BJ (cell line): Measurements from ENCODE around the gene CDKAL1. TPM values are rescaled to one million over a fixed set of nuclear protein-coding genes. Genes with fewer than 3 reads are reported as not detected.

Experiments used
- CTCF ChIA-PET: fragments of 350-600 bp; formaldehyde crosslinking; extraction: SDS; loops from one replicate; lab custom pipeline; 2021; ENCODE audit warnings: antibody characterized with exemption, inconsistent platforms; lab: Yijun Ruan, JAX
- POLR2A ChIA-PET: fragments of 300-600 bp; sonication (Branson Sonifier 250); formaldehyde crosslinking; extraction: SDS; loops from one replicate; lab custom pipeline; 2021; ENCODE audit warnings: antibody characterized with exemption; lab: Charles Lee
- DNase-seq: peaks from one replicate; pipeline ENCODE4 v3.0.0-alpha.2; 2011; ENCODE audit warnings: low read depth
- H3K27me3 ChIP-seq: 2 replicates; pipeline ENCODE4 v1.6.0; 2011; ENCODE audit warnings: low read length; ENCODE audit not compliant: control insufficient read depth, insufficient read depth
- H3K36me3 ChIP-seq: 2 replicates; pipeline ENCODE4 v1.5.1; 2011; ENCODE audit warnings: low read length; ENCODE audit not compliant: control insufficient read depth, insufficient read depth
- H3K4me3 ChIP-seq: 2 replicates; pipeline ENCODE4 v1.5.1; 2011; ENCODE audit warnings: low read depth, mild to moderate bottlenecking, control low read depth, low read length
- CTCF ChIP-seq: IDR thresholded peaks from 2 replicates; pipeline ENCODE4 v1.5.1; 2011; ENCODE audit warnings: low read depth, mild to moderate bottlenecking, control low read depth, inconsistent platforms, low read length, moderate library complexity; ENCODE audit not compliant: insufficient read depth
- polyA plus RNA-seq: library from polyadenylated mRNA; depleted of rRNA; stranded (reverse); fragments of >200 nt; gene quantifications from 2 replicates; pipeline ENCODE4 v1.2.3, GENCODE V29; 2011

Gene CDKAL1
- polyA plus RNA-seq, 1 experiment, result 3.8 TPM

- Histone ChIP-seq H3K4me3 (no peak overlapping the region), H3K27me3 (no peaks in the 10 kb centered on the region), H3K36me3 (no peaks in the 10 kb centered on the region)
- peak; percentile 17; the same call in 1 of the 2 replicates for TF ChIP-seq CTCF
- ChIA-PET POLR2A (no interaction called here), CTCF (interaction anchor here (0.6 to 2.8 kb wide), 2 partner anchors 14 to 715 kb away, joined by 3 to 11 read pairs; no protein-coding TSS in a partner anchor)
- DNase-seq, result no peak
Measured at GRCh38 chr6:20873425-20874190, 339.4 kb downstream of the CDKAL1 start.

GRCh38 chr6:20875369-20875963 lies 341.2 kb downstream of the CDKAL1 start:
- TF ChIP-seq CTCF, result peak; percentile 30; the same call in 1 of the 2 replicates
- POLR2A ChIA-PET, result no interaction called here
- no peak for DNase-seq

GRCh38 chr6:20876036-20876435 lies 341.8 kb downstream of the CDKAL1 start:
- no peaks in the 10 kb centered on the region for H3K27me3 ChIP-seq
- H3K4me3 ChIP-seq, result no peak overlapping the region
- ChIA-PET POLR2A (no interaction called here), CTCF (interaction anchor here (1.1 to 2.6 kb wide), 4 partner anchors 10 to 718 kb away, joined by 4 to 17 read pairs (median 8); partner anchors contain the start of gene SOX4)
- peak; percentile 22 for DNase-seq
- TF ChIP-seq CTCF, result no peak
- no peaks in the 10 kb centered on the region for H3K36me3 ChIP-seq

More at GRCh38 chr6:20875369-20875963, 341.2 kb downstream of the CDKAL1 start:
- H3K36me3 ChIP-seq, result no peaks in the 10 kb centered on the region
- H3K27me3 ChIP-seq, result no peaks in the 10 kb centered on the region
- CTCF ChIA-PET, result interaction anchor here (1.1 to 2.4 kb wide), 3 partner anchors 9 to 718 kb away, joined by 4 to 17 read pairs (median 5); partner anchors contain the start of gene SOX4
- no peak overlapping the region for H3K4me3 ChIP-seq

- Histone ChIP-seq H3K4me3 (no peak overlapping the region), H3K27me3 (no peaks in the 10 kb centered on the region), H3K36me3 (no peaks in the 10 kb centered on the region)
- TF ChIP-seq CTCF, result no peak
- ChIA-PET POLR2A (no interaction called here), CTCF (interaction anchor here (1.1 to 2.6 kb wide), 4 partner anchors 10 to 717 kb away, joined by 4 to 17 read pairs (median 8); partner anchors contain the start of gene SOX4)
- DNase-seq, result no peak
Measured at GRCh38 chr6:20876561-20876960, 342.3 kb downstream of the CDKAL1 start.
